SK-N-SH (cell line): ENCODE results near the gene HYPK. TPM values are rescaled to one million over a fixed set of nuclear protein-coding genes. Genes with fewer than 3 reads are reported as not detected.

Experiments used
- CTCF ChIA-PET: fragments of 300-600, 350-600 bp; formaldehyde crosslinking; extraction: SDS; loops from one replicate; lab custom pipeline; 2021; lab: Yijun Ruan, JAX
- POLR2A ChIA-PET: fragments of 350-600 bp; sonication (Branson Sonifier 250); formaldehyde crosslinking; extraction: SDS; loops from one replicate; lab custom pipeline; 2020; ENCODE audit warnings: antibody characterized with exemption, inconsistent platforms; lab: Yijun Ruan, JAX
- DNase-seq: peaks from one replicate; pipeline ENCODE4 v3.0.0; 2012
- H2AFZ ChIP-seq: fragments of 200-600 bp; sonication (generic); 2 replicates; pipeline ENCODE4 v1.8.1; 2016; ENCODE audit warnings: antibody characterized with exemption, mild to moderate bottlenecking, low read depth
- H3F3A ChIP-seq: fragments of 200-600 bp; sonication (generic); replicated peaks from 2 replicates; pipeline ENCODE3; 2016; ENCODE audit warnings: antibody characterized with exemption, mild to moderate bottlenecking; ENCODE audit not compliant: insufficient read depth
- H3K27ac ChIP-seq, 2 experiments: fragments of 200-500 bp in 1 of 2; fragments of 200-600 bp in 1 of 2; sonication (Bioruptor generic) in 1 of 2; sonication (generic), shearing (Covaris generic) in 1 of 2; 2 replicates each; pipeline versions ENCODE4 v1.5.1 to v1.6.1; 2014 to 2016; ENCODE audit warnings: low read depth in 2 of 2, inconsistent platforms in 1 of 2, low read length in 1 of 2, mild to moderate bottlenecking in 1 of 2, mixed read lengths in 1 of 2
- H3K27me3 ChIP-seq: fragments of 200-600 bp; sonication (generic), shearing (Covaris generic); 2 replicates; pipeline ENCODE4 v1.6.1; 2016; ENCODE audit warnings: mixed run types; ENCODE audit not compliant: insufficient read depth
- H3K36me3 ChIP-seq, 2 experiments: fragments of 200-500 bp in 1 of 2; fragments of 200-600 bp in 1 of 2; sonication (Bioruptor generic) in 1 of 2; sonication (generic) in 1 of 2; replicated peaks in 1 of 2; 2 replicates each; pipeline versions ENCODE3 to v1.5.1; 2014 to 2016; ENCODE audit warnings: low read length in 1 of 2, mild to moderate bottlenecking in 1 of 2; ENCODE audit not compliant: insufficient read depth in 2 of 2, control insufficient read depth in 1 of 2
- H3K4me1 ChIP-seq, 2 experiments: fragments of 200-500 bp in 1 of 2; fragments of 200-600 bp in 1 of 2; sonication (Bioruptor generic) in 1 of 2; sonication (generic), shearing (Covaris generic) in 1 of 2; 2 replicates each; pipeline versions ENCODE4 v1.5.1 to v1.6.1; 2014 to 2016; ENCODE audit warnings: low read depth in 1 of 2, low read length in 1 of 2, mixed run types in 1 of 2; ENCODE audit not compliant: insufficient read depth in 2 of 2, control insufficient read depth in 1 of 2
- H3K4me2 ChIP-seq: fragments of 200-600 bp; sonication (generic), shearing (Covaris generic); 2 replicates; pipeline ENCODE4 v1.6.1; 2017; ENCODE audit warnings: mixed run types
- H3K4me3 ChIP-seq, 2 experiments: fragments of 200-500 bp in 1 of 2; fragments of 200-600 bp in 1 of 2; sonication (Bioruptor generic) in 1 of 2; sonication (generic), shearing (Covaris generic) in 1 of 2; 2 replicates each; pipeline versions ENCODE4 v1.5.1 to v1.8.1; 2014 to 2016; ENCODE audit warnings: low read depth in 2 of 2, inconsistent platforms in 1 of 2, low read length in 1 of 2, mild to moderate bottlenecking in 1 of 2, mixed read lengths in 1 of 2, moderate library complexity in 1 of 2
- H3K79me2 ChIP-seq: fragments of 200-600 bp; sonication (generic); 2 replicates; pipeline ENCODE4 v1.8.1; 2017; ENCODE audit warnings: mild to moderate bottlenecking; ENCODE audit not compliant: insufficient read depth
- H3K9ac ChIP-seq: fragments of 200-600 bp; sonication (generic); 2 replicates; pipeline ENCODE4 v1.6.1; 2017; ENCODE audit warnings: mixed run types
- H3K9me2 ChIP-seq: fragments of 200-600 bp; sonication (generic); 2 replicates; pipeline ENCODE4 v1.6.1; 2017; ENCODE audit warnings: mixed run types
- H3K9me3 ChIP-seq: fragments of 200-600 bp; sonication (generic); 2 replicates; pipeline ENCODE4 v1.6.1; 2017; ENCODE audit warnings: mixed run types, mild to moderate bottlenecking, moderate library complexity
- H4K20me1 ChIP-seq: fragments of 200-600 bp; sonication (generic); 2 replicates; pipeline ENCODE4 v1.6.1; 2017; ENCODE audit warnings: mild to moderate bottlenecking, mixed run types; ENCODE audit not compliant: insufficient read depth
- CTCF ChIP-seq: fragments of 200-600 bp; sonication (generic); IDR thresholded peaks from 2 replicates; pipeline ENCODE4 v1.6.1; 2017; ENCODE audit warnings: antibody characterized with exemption, mild to moderate bottlenecking, moderate library complexity
- ELF1 ChIP-seq: IDR thresholded peaks from 2 replicates; pipeline ENCODE4 v1.4.0; 2012
- EP300 ChIP-seq, 2 experiments: IDR thresholded peaks; 2 replicates each; pipeline versions ENCODE4 v1.4.0 to v1.6.1; 2012; ENCODE audit warnings: borderline replicate concordance in 1 of 2, low read depth in 1 of 2, low read length in 1 of 2
- FOXM1 ChIP-seq: IDR thresholded peaks from 2 replicates; pipeline ENCODE4 v1.4.0; 2012; ENCODE audit warnings: low read depth, mild to moderate bottlenecking
- GABPA ChIP-seq: IDR thresholded peaks from 2 replicates; pipeline ENCODE4 v1.4.0; 2012; ENCODE audit warnings: low read depth, mild to moderate bottlenecking
- MAX ChIP-seq: IDR thresholded peaks from 2 replicates; pipeline ENCODE4 v1.4.0; 2012; ENCODE audit warnings: low read depth
- MXI1 ChIP-seq: IDR thresholded peaks from 2 replicates; pipeline ENCODE4 v1.6.1; 2012; ENCODE audit warnings: mild to moderate bottlenecking, low read depth, low read length, improper control_type of control experiment
- NRF1 ChIP-seq: IDR thresholded peaks from 2 replicates; pipeline ENCODE4 v1.6.1; 2012; ENCODE audit warnings: low read depth, mild to moderate bottlenecking, low read length
- RAD21 ChIP-seq: IDR thresholded peaks from 2 replicates; pipeline ENCODE4 v1.6.1; 2012; ENCODE audit warnings: mild to moderate bottlenecking, low read length
- RCOR1 ChIP-seq: fragments of 150-350 bp; IDR thresholded peaks from 2 replicates; pipeline ENCODE4 v1.6.1; 2017; ENCODE audit warnings: antibody characterized with exemption, low read length
- REST ChIP-seq: IDR thresholded peaks from 2 replicates; pipeline ENCODE4 v1.6.1; 2012; ENCODE audit warnings: mild to moderate bottlenecking, low read depth, low read length, moderate library complexity
- SIN3A ChIP-seq: IDR thresholded peaks from 2 replicates; pipeline ENCODE4 v1.6.1; 2012; ENCODE audit warnings: low read depth, mild to moderate bottlenecking, low read length, moderate library complexity, borderline replicate concordance
- TAF1 ChIP-seq: IDR thresholded peaks from 2 replicates; pipeline ENCODE4 v1.6.1; 2012; ENCODE audit warnings: low read depth, mild to moderate bottlenecking, low read length, moderate library complexity, borderline replicate concordance
- TEAD4 ChIP-seq: IDR thresholded peaks from 2 replicates; pipeline ENCODE4 v1.4.0; 2012; ENCODE audit warnings: mild to moderate bottlenecking, borderline replicate concordance; ENCODE audit not compliant: insufficient read depth
- USF1 ChIP-seq: IDR thresholded peaks from 2 replicates; pipeline ENCODE4 v1.4.0; 2012; ENCODE audit warnings: low read depth, borderline replicate concordance
- YY1 ChIP-seq: IDR thresholded peaks from 2 replicates; pipeline ENCODE4 v1.4.0; 2012; ENCODE audit warnings: low read depth, mild to moderate bottlenecking
- WGBS: methylation state at CpG from one replicate; pipeline ENCODE4 v1.1.6; 2017; ENCODE audit warnings: low lambda C conversion rate; 5-methylcytosine and 5-hydroxymethylcytosine counted together
- polyA plus RNA-seq, 3 experiments: library from polyadenylated mRNA; depleted of rRNA; stranded (reverse); fragments of >200 nt; gene quantifications; 2 replicates each; pipeline ENCODE4 v1.2.3, GENCODE V29; 2012

Gene HYPK
- polyA plus RNA-seq, 1 of the 3 experiments (the other 2 are of a cell fraction): 11.5 TPM

- H4K20me1 ChIP-seq: peaks cover 3% of the 10 kb centered on the region; the same call in 1 of the 2 replicates
- no peaks in the 10 kb centered on the region for H3K9me3 ChIP-seq
- ChIA-PET POLR2A (no interaction called here), CTCF (interaction anchor here (3.0 kb wide), 1 partner anchor 16 kb away, joined by 13 read pairs; no protein-coding TSS in a partner anchor)
- H3K79me2 ChIP-seq: no peaks in the 10 kb centered on the region
- no peak overlapping the region for H3K4me2 ChIP-seq
- H3K36me3 ChIP-seq: peaks cover 32 to 42% of the 10 kb centered on the region in 2 experiments
- no peaks in the 10 kb centered on the region for H3K27me3 ChIP-seq
- H3K4me1 ChIP-seq: peaks cover 0 to 3% of the 10 kb centered on the region in 2 experiments; a peak in 1 of 4 replicates
- no peak for TF ChIP-seq MAX
- no peak for TF ChIP-seq GABPA
- TF ChIP-seq FOXM1: no peak
- no peak for TF ChIP-seq YY1
- TF ChIP-seq TAF1: no peak
- no peak for TF ChIP-seq TEAD4
- TF ChIP-seq NRF1: no peak
- TF ChIP-seq MXI1: no peak
- TF ChIP-seq RCOR1: no peak
- no peak for TF ChIP-seq USF1
- no peak for TF ChIP-seq EP300 (IDR thresholded peaks at IDR 0.05; ENCODE audit: borderline replicate concordance in 1 of 2, low read depth in 1 of 2, low read length in 1 of 2)
- WGBS: 94% methylated on average over 4 of the region's 4 CpGs
- H3K27ac ChIP-seq: no peak overlapping the region
- H2AFZ ChIP-seq: no peak overlapping the region
- DNase-seq: no peak
- H3K9me2 ChIP-seq: no peaks in the 10 kb centered on the region
- H3K9ac ChIP-seq: no peak overlapping the region
- H3K4me3 ChIP-seq: no peak overlapping the region
- H3F3A ChIP-seq: peaks cover 55% of the 10 kb centered on the region
Measured at GRCh38 chr15:43774062-43774461, 26.3 kb upstream of the HYPK start.

- 100% methylated on average over 1 of the region's 1 CpG for WGBS
- ChIA-PET POLR2A (no interaction called here), CTCF (interaction anchor here (0.8 to 3.0 kb wide), 6 partner anchors 11 to 22 kb away, joined by 3 to 13 read pairs (median 6); no protein-coding TSS in a partner anchor)
Measured at GRCh38 chr15:43775411-43775965, 24.9 kb upstream of the HYPK start.

More at GRCh38 chr15:43775411-43775965, 24.9 kb upstream of the HYPK start:
- DNase-seq: peak; percentile 52
- Histone ChIP-seq H4K20me1 (no peaks in the 10 kb centered on the region), H3K4me3 (no peak overlapping the region), H3F3A (peaks cover 45% of the 10 kb centered on the region), H3K27ac (no peak overlapping the region; a peak in 1 of 4 replicates), H3K9me2 (no peaks in the 10 kb centered on the region), H3K36me3 (peaks cover 23 to 29% of the 10 kb centered on the region in 2 experiments), H3K9me3 (no peaks in the 10 kb centered on the region), H3K79me2 (no peaks in the 10 kb centered on the region)
- no peak for TF ChIP-seq SIN3A
- peak; percentile 44 for TF ChIP-seq CTCF
- TF ChIP-seq REST: no peak
- peak; percentile 30 for TF ChIP-seq RAD21
- TF ChIP-seq MAX: peak; percentile 71; the same call in 1 of the 2 replicates
- no peak; the same call in 1 of the 2 replicates for TF ChIP-seq USF1
- no peak for TF ChIP-seq ELF1
- TF ChIP-seq MXI1: peak; percentile 65; the same call in 1 of the 2 replicates
- TF ChIP-seq, all 33 proteins: peak for 4
- Histone ChIP-seq H3K4me2 (no peak overlapping the region), H2AFZ (no peak overlapping the region), H3K9ac (no peak overlapping the region), H3K4me1 (peaks cover 0 to 3% of the 10 kb centered on the region in 2 experiments; a peak in 1 of 4 replicates), H3K27me3 (no peaks in the 10 kb centered on the region)
